Calu3 (cell line): ENCODE data around the gene MBNL1. TPM values are rescaled to one million over a fixed set of nuclear protein-coding genes. Genes with fewer than 3 reads are reported as not detected.

Experiments
- BruUV-seq: library from RNA; stranded (reverse); fragments of 400-500 nt; replicated peaks from 2 replicates; lab custom pipeline; 2021; lab: Mats Ljungman, UMichigan
- CTCF ChIA-PET: fragments of 300-600 bp; sonication (Branson Sonifier 250); formaldehyde crosslinking; loops from one replicate; lab custom pipeline; 2022; ENCODE audit warnings: antibody characterized with exemption; lab: Charles Lee
- DNase-seq: peaks from one replicate; pipeline ENCODE4 v3.0.0; 2022
- H3K27ac Mint-ChIP-seq: one replicate; pipeline ENCODE4 v1.8.0; 2022; ENCODE audit warnings: mixed read lengths; ENCODE audit not compliant: unreplicated experiment
- H3K27me3 Mint-ChIP-seq: one replicate; pipeline ENCODE4 v1.8.0; 2022; ENCODE audit warnings: mixed read lengths; ENCODE audit not compliant: unreplicated experiment
- H3K36me3 Mint-ChIP-seq: one replicate; pipeline ENCODE4 v1.8.0; 2022; ENCODE audit warnings: mild to moderate bottlenecking, moderate library complexity, mixed read lengths; ENCODE audit not compliant: insufficient read depth, unreplicated experiment
- H3K4me1 Mint-ChIP-seq: one replicate; pipeline ENCODE4 v1.8.0; 2022; ENCODE audit warnings: mild to moderate bottlenecking, low read depth, mixed read lengths; ENCODE audit not compliant: unreplicated experiment
- H3K4me3 Mint-ChIP-seq: one replicate; pipeline ENCODE4 v1.8.0; 2022; ENCODE audit warnings: mild to moderate bottlenecking, low read depth, moderate library complexity, mixed read lengths; ENCODE audit not compliant: unreplicated experiment
- H3K9me3 Mint-ChIP-seq: one replicate; pipeline ENCODE4 v1.8.0; 2022; ENCODE audit warnings: low read depth, mixed read lengths; ENCODE audit not compliant: unreplicated experiment
- CTCF ChIP-seq: fragments of 200-600 bp; IDR thresholded peaks from one replicate; pipeline ENCODE4 v1.8.0; 2022; ENCODE audit warnings: antibody characterized with exemption; ENCODE audit not compliant: unreplicated experiment
- intact Hi-C: fragments of 100-400 bp; cut with micrococcal nuclease; formaldehyde crosslinking; loops from one replicate; pipeline ENCODE4 v1.10.0; 2022; ENCODE audit not compliant: unreplicated experiment
- total RNA-seq: library from RNA; stranded (reverse); gene quantifications from 2 replicates; pipeline ENCODE4 v1.2.3, GENCODE V29; 2022

MBNL1 gene
- total RNA-seq, 1 experiment from 2014 or later: 183 TPM

GRCh38 chr3:152356870-152357276, 88.1 kb downstream of the MBNL1 start:
- TF ChIP-seq CTCF: no peak
- H3K36me3 Mint-ChIP-seq: peaks cover 5% of the 10 kb centered on the region
- no peaks in the 10 kb centered on the region for H3K27me3 Mint-ChIP-seq
- H3K4me1 Mint-ChIP-seq: peaks cover 41% of the 10 kb centered on the region
- DNase-seq: no peak
- H3K9me3 Mint-ChIP-seq: no peaks in the 10 kb centered on the region
- H3K4me3 Mint-ChIP-seq: no peak overlapping the region
- no TSS peak for BruUV-seq
- CTCF ChIA-PET: interaction anchor here (1.1 kb wide), 1 partner anchor 9 kb away, joined by 3 read pairs; no protein-coding TSS in a partner anchor
- intact Hi-C loops: no loop called here
- H3K27ac Mint-ChIP-seq: no peak overlapping the region

GRCh38 chr3:152357587-152357986, 88.9 kb downstream of the MBNL1 start:
- H3K27me3 Mint-ChIP-seq: no peaks in the 10 kb centered on the region
- peaks cover 5% of the 10 kb centered on the region for H3K36me3 Mint-ChIP-seq
- BruUV-seq: no TSS peak
- CTCF ChIA-PET: interaction anchor here (1.1 kb wide), 1 partner anchor 8 kb away, joined by 3 read pairs; no protein-coding TSS in a partner anchor
- intact Hi-C loops: no loop called here
- DNase-seq: no peak
- H3K4me3 Mint-ChIP-seq: no peak overlapping the region
- H3K27ac Mint-ChIP-seq: peak overlapping the region; percentile 1
- H3K4me1 Mint-ChIP-seq: peaks cover 41% of the 10 kb centered on the region
- no peak for TF ChIP-seq CTCF
- no peaks in the 10 kb centered on the region for H3K9me3 Mint-ChIP-seq

- no peaks in the 10 kb centered on the region for H3K27me3 Mint-ChIP-seq
- peaks cover 10% of the 10 kb centered on the region for H3K36me3 Mint-ChIP-seq
- peaks cover 59% of the 10 kb centered on the region for H3K4me1 Mint-ChIP-seq
- no TSS peak for BruUV-seq
- no peak for DNase-seq
- intact Hi-C loops: no loop called here
- no peaks in the 10 kb centered on the region for H3K9me3 Mint-ChIP-seq
- TF ChIP-seq CTCF: no peak
- H3K27ac Mint-ChIP-seq: peak overlapping the region; percentile 2
- CTCF ChIA-PET: interaction anchor here (0.6 to 1.1 kb wide), 4 partner anchors 9 to 351 kb away, joined by 3 to 4 read pairs (median 4); no protein-coding TSS in a partner anchor
- H3K4me3 Mint-ChIP-seq: no peak overlapping the region
Measured at GRCh38 chr3:152359385-152360248, 90.9 kb downstream of the MBNL1 start.

GRCh38 chr3:152360302-152360701, 91.6 kb downstream of the MBNL1 start:
- Mint-ChIP-seq H3K36me3 (peaks cover 10% of the 10 kb centered on the region), H3K4me1 (peaks cover 65% of the 10 kb centered on the region), H3K27ac (peak overlapping the region; percentile 2), H3K4me3 (no peak overlapping the region), H3K9me3 (no peaks in the 10 kb centered on the region), H3K27me3 (no peaks in the 10 kb centered on the region)
- no TSS peak for BruUV-seq
- no peak for TF ChIP-seq CTCF
- CTCF ChIA-PET: interaction anchor here (0.6 to 1.1 kb wide), 4 partner anchors 9 to 352 kb away, joined by 3 to 4 read pairs (median 4); no protein-coding TSS in a partner anchor
- no peak for DNase-seq
- intact Hi-C loops: no loop called here
